Chondrocyte (in vitro differentiated cells): ENCODE measurements around the gene GABRB3. TPM values are rescaled to one million over a fixed set of nuclear protein-coding genes. Genes with fewer than 3 reads are reported as not detected.

Source experiments
- DNase-seq: peaks from one replicate; pipeline ENCODE4 v3.0.0; 2021; ENCODE audit warnings: mixed read lengths, low spot score
- H3K27ac Mint-ChIP-seq: one replicate; pipeline ENCODE4 v1.8.0; 2021; ENCODE audit warnings: mild to moderate bottlenecking, moderate library complexity, mixed read lengths; ENCODE audit not compliant: unreplicated experiment
- H3K27me3 Mint-ChIP-seq: 2 replicates; pipeline ENCODE4 v1.8.0; 2021; ENCODE audit warnings: low read depth, mixed read lengths
- H3K36me3 Mint-ChIP-seq: 2 replicates; pipeline ENCODE4 v1.8.0; 2021; ENCODE audit warnings: low read depth, mixed read lengths
- H3K4me1 Mint-ChIP-seq: 2 replicates; pipeline ENCODE4 v1.8.0; 2021; ENCODE audit warnings: low read depth, mild to moderate bottlenecking, mixed read lengths
- H3K4me3 Mint-ChIP-seq: one replicate; pipeline ENCODE4 v1.8.0; 2021; ENCODE audit warnings: mild to moderate bottlenecking, moderate library complexity, mixed read lengths; ENCODE audit not compliant: unreplicated experiment
- H3K9me3 Mint-ChIP-seq: 2 replicates; pipeline ENCODE4 v1.8.0; 2021; ENCODE audit warnings: low read depth, mixed read lengths
- long read RNA-seq: library from polyadenylated mRNA; stranded (forward); transcript quantifications from one replicate; pipeline ENCODE4 v2.0.0, GENCODE V29; 2021
- total RNA-seq: library from RNA; stranded (reverse); gene quantifications from 3 replicates; pipeline ENCODE4 v1.2.1, GENCODE V29; 2021
- TF ChIP-seq, protein P1 (sequence below): fragments of 200-600 bp; sonication (generic); IDR thresholded peaks from 2 replicates; pipeline ENCODE4 v1.5.0; 2021; ENCODE audit warnings: antibody characterized with exemption, mild to moderate bottlenecking, moderate library complexity

Gene GABRB3
- 1.6 to 8.2 TPM (median 2.3 TPM) in 3 replicates for total RNA-seq
- long read RNA-seq, partial matches to known transcripts = 0 of 2 reads
- long read RNA-seq, other reads (novel, unspliced or antisense) = 1 of 2 reads

DNA sequence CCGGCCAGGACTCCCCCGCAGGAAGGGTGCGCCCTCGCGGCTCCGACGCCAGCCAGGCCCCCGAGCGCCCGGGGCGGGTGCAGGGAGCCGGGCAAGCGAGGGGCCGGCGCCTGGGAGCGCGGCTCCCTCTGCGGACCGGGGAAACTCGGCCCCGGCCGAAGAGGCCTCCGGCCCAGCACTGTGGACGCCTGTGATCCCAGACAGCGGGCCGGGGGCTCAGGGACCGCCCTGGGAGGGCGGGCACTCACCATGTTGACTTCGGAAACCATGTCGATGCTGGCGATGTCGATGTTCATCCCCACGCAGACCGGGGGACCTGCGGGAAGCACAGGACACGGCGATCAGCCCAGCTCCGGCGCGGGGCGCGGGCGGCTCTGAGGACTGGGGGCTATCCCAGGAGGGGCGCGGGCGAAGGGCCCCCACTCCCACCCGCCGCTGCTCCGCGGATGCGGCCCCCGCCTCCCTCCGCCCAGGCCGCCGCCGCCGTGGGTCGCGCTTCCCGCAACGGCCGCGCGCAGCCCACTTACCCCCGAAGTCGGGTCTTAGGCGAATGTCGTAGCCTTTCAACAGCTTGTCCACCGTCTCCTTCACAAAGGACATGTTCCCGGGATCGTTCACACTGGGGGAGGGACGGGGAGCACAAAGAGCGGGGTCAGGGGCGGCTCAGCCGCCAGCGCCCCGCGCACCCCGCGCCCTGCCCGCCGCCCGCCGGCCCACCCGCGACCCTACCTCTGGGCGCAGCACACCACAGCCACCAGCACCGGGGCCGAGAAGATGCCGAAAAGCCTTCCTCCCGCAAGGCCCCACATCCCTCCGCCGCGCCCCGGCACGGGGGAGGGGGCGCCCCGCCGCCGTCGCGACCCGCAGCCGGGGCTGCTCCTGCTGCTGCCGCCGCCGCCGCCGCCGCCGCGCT, at the start of gene GABRB3:
Gene GABRB3, minus strand, starts transcription at position 913 of the 913 bp plus-strand sequence.
- H3K4me3 Mint-ChIP-seq = peak within 1 kb of the TSS; percentile 70
- TF ChIP-seq, protein P1, sequence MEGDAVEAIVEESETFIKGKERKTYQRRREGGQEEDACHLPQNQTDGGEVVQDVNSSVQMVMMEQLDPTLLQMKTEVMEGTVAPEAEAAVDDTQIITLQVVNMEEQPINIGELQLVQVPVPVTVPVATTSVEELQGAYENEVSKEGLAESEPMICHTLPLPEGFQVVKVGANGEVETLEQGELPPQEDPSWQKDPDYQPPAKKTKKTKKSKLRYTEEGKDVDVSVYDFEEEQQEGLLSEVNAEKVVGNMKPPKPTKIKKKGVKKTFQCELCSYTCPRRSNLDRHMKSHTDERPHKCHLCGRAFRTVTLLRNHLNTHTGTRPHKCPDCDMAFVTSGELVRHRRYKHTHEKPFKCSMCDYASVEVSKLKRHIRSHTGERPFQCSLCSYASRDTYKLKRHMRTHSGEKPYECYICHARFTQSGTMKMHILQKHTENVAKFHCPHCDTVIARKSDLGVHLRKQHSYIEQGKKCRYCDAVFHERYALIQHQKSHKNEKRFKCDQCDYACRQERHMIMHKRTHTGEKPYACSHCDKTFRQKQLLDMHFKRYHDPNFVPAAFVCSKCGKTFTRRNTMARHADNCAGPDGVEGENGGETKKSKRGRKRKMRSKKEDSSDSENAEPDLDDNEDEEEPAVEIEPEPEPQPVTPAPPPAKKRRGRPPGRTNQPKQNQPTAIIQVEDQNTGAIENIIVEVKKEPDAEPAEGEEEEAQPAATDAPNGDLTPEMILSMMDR = no peak
- no peaks in the 10 kb centered on the region for H3K9me3 Mint-ChIP-seq
- H3K4me1 Mint-ChIP-seq = peaks cover 9% of the 10 kb centered on the region
- no peak within 1 kb of the TSS for H3K27ac Mint-ChIP-seq
- H3K27me3 Mint-ChIP-seq = peaks cover 48% of the 10 kb centered on the region
- peaks cover 1% of the 10 kb centered on the region for H3K36me3 Mint-ChIP-seq
- no peak for DNase-seq

DNA sequence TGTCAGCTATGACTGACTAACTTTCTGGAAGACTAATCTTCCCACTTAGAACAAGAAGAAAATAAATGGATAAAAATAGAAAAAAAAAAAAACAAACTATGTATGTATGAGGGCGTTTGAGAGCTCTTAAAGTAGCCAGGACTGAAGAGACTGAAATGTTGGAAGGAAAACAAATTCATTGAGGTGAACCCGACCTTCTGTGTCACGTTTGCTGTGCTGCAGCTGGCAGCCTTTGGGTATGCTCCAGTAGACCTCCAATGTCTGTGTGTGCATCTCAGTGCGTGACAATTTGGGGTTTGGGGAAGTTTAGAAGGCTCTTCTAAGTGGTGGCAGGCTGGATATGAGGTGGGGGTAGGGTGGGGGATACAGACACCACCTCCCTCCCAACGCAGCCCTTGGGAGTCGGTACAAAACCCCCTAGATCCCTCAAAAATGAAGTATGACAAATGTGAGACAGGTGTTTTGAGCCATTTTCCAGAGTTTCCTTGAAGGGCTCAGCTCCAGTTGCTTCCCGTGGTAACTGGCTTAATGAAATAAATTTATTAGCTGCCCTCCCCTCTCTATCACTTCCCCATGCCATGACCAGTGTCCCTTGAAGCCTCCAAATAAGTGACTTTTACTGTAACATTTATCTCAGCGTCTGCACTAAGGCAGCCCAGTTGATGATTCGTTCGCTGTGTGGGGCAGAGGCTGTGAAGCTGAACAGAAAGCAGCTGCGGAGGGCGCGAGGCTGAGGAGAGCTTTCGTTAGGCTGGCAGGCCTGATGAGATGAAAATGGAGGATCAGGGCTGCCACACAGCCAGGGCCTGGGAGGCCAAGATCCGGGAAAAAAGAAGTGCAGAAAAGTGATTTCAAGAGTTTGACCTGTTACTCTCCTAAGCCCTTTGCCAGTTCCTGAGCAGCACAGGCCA, 34.9 kb upstream of the GABRB3 start:
- TF ChIP-seq, protein P1 = no peak
- H3K4me1 Mint-ChIP-seq = no peaks in the 10 kb centered on the region
- H3K27me3 Mint-ChIP-seq = peaks cover 1% of the 10 kb centered on the region
- DNase-seq = no peak
- no peak overlapping the region for H3K27ac Mint-ChIP-seq
- no peak overlapping the region for H3K4me3 Mint-ChIP-seq
- H3K9me3 Mint-ChIP-seq = peaks cover 12% of the 10 kb centered on the region
- H3K36me3 Mint-ChIP-seq = no peaks in the 10 kb centered on the region

DNA sequence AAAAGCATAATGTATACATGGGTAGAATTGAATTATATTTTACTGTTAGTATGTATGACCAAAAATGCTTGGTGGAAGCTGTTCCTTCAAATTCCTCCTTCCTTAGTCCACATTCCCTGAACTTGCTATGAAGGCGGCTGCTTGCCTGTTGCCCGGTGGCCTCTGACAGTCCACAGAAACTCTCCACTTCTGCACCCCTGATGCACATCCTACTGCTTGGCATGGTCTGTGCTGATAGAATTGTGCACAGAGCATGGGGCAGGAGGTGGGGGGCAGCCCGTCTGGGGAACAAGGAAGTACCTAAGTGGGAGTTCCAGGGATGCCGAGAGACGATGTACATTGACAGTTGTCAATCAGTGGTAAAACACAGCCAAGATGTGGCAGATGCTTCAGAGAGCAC, 33.7 kb upstream of the GABRB3 start:
- Mint-ChIP-seq H3K4me3 (no peak overlapping the region), H3K27me3 (peaks cover 1% of the 10 kb centered on the region), H3K9me3 (peaks cover 3% of the 10 kb centered on the region), H3K27ac (no peak overlapping the region), H3K36me3 (no peaks in the 10 kb centered on the region), H3K4me1 (no peaks in the 10 kb centered on the region)
- DNase-seq = no peak
- TF ChIP-seq, protein P1 = no peak

DNA sequence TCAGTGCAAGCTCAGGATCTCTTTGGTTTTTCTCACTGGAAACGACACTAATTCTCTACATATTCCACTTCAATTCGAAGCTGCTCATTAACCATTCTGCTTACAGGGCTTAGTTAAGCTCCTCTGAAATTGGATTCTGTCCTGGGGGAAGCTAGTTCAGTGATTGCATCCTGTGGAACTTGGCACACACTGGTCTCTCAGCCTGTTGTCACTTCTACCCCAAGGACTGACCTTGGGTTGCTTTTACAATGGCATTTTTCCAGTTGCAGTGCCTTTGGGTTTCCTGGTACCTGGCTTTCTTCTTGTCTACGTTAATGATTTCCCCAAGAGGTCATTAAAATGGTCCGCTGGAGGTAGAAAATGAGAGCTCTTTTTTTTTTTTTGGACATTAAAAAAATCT, 33.3 kb upstream of the GABRB3 start:
- Mint-ChIP-seq H3K27ac (no peak overlapping the region), H3K27me3 (peaks cover 1% of the 10 kb centered on the region), H3K4me3 (no peak overlapping the region), H3K36me3 (no peaks in the 10 kb centered on the region), H3K4me1 (no peaks in the 10 kb centered on the region), H3K9me3 (peaks cover 2% of the 10 kb centered on the region)
- TF ChIP-seq, protein P1 = no peak
- no peak for DNase-seq

DNA sequence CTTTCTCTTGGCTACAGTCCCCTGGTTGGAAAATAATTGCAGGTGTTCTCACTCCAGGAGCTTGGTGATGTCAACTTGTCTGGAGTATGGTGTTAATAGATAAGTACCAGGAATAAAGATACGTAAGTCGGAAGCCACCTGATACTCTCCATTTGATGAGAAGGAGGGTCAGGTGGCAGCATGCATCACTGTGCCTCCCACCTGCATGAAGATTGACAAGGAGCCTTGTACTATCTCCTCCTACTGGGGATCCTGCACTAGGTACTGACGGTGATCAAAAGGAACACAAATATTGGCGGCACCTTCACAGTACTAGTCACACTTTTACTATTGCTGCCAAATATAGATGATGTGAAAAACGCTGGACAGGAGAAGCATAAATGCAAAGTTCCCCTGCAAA, 32.6 kb upstream of the GABRB3 start:
- H3K4me1 Mint-ChIP-seq = no peaks in the 10 kb centered on the region
- H3K9me3 Mint-ChIP-seq = no peaks in the 10 kb centered on the region
- H3K27me3 Mint-ChIP-seq = peaks cover 1% of the 10 kb centered on the region
- no peak overlapping the region for H3K27ac Mint-ChIP-seq
- H3K36me3 Mint-ChIP-seq = no peaks in the 10 kb centered on the region
- TF ChIP-seq, protein P1 = no peak
- no peak overlapping the region for H3K4me3 Mint-ChIP-seq
- DNase-seq = no peak
